Measurements from ENCODE around the gene ZG16.

ZG16 gene

DNA sequence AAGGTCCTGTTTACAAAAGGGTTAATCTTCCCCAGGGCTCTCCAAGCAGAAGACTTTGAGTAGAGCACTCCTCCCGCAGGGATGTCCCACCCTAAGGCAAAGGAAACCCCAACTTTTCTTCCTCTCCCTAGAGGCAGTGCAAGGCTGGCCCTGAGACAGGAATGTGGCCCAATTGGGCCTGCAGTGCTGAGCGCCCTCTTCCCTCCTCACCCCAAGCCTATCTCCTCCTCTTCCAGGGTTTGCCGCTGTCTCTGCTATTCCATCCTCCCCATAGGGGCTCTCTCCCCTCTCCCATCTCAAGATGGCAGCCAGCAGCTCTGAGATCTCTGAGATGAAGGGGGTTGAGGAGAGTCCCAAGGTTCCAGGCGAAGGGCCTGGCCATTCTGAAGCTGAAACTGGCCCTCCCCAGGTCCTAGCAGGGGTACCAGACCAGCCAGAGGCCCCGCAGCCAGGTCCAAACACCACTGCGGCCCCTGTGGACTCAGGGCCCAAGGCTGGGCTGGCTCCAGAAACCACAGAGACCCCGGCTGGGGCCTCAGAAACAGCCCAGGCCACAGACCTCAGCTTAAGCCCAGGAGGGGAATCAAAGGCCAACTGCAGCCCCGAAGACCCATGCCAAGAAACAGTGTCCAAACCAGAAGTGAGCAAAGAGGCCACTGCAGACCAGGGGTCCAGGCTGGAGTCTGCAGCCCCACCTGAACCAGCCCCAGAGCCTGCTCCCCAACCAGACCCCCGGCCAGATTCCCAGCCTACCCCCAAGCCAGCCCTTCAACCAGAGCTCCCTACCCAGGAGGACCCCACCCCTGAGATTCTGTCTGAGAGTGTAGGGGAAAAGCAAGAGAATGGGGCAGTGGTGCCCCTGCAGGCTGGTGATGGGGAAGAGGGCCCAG, 34.9 kb downstream of the ZG16 start:
- Histone ChIP-seq H3K4me3 (ENCODE audit: low read length) (peak overlapping the region; percentile 82), H3K9ac (ENCODE audit: low read length) (peak overlapping the region; percentile 88), H3K4me1 (ENCODE audit: control insufficient read depth, insufficient read depth, low read length) (peaks cover 32% of the 10 kb centered on the region), H3K9me3 (ENCODE audit: control insufficient read depth, low read length) (no peaks in the 10 kb centered on the region), H3K27me3 (replicated peaks; ENCODE audit: control insufficient read depth, insufficient read depth, low read length) (no peaks in the 10 kb centered on the region), H3K36me3 (ENCODE audit: control insufficient read depth, insufficient read depth, low read length, severe bottlenecking) (peaks cover 15% of the 10 kb centered on the region)
- DNase-seq (ENCODE audit: low read depth) = no peak

GRCh38 chr16:29813644-29814562, 35.8 kb downstream of the ZG16 start:
- Histone ChIP-seq H3K9ac (ENCODE audit: low read length) (no peak overlapping the region), H3K4me1 (ENCODE audit: control insufficient read depth, insufficient read depth, low read length) (peaks cover 25% of the 10 kb centered on the region), H3K9me3 (ENCODE audit: control insufficient read depth, low read length) (no peaks in the 10 kb centered on the region), H3K4me3 (ENCODE audit: low read length) (no peak overlapping the region), H3K27me3 (replicated peaks; ENCODE audit: control insufficient read depth, insufficient read depth, low read length) (no peaks in the 10 kb centered on the region), H3K36me3 (ENCODE audit: control insufficient read depth, insufficient read depth, low read length, severe bottlenecking) (peaks cover 15% of the 10 kb centered on the region)
- no peak for DNase-seq (ENCODE audit: low read depth)

GRCh38 chr16:29814592-29814991, 36.5 kb downstream of the ZG16 start:
- Histone ChIP-seq H3K9ac (ENCODE audit: low read length) (no peak overlapping the region), H3K27me3 (replicated peaks; ENCODE audit: control insufficient read depth, insufficient read depth, low read length) (no peaks in the 10 kb centered on the region), H3K9me3 (ENCODE audit: control insufficient read depth, low read length) (no peaks in the 10 kb centered on the region), H3K36me3 (ENCODE audit: control insufficient read depth, insufficient read depth, low read length, severe bottlenecking) (peaks cover 10% of the 10 kb centered on the region), H3K4me1 (ENCODE audit: control insufficient read depth, insufficient read depth, low read length) (peaks cover 25% of the 10 kb centered on the region), H3K4me3 (ENCODE audit: low read length) (no peak overlapping the region)
- DNase-seq (ENCODE audit: low read depth) = no peak

DNA sequence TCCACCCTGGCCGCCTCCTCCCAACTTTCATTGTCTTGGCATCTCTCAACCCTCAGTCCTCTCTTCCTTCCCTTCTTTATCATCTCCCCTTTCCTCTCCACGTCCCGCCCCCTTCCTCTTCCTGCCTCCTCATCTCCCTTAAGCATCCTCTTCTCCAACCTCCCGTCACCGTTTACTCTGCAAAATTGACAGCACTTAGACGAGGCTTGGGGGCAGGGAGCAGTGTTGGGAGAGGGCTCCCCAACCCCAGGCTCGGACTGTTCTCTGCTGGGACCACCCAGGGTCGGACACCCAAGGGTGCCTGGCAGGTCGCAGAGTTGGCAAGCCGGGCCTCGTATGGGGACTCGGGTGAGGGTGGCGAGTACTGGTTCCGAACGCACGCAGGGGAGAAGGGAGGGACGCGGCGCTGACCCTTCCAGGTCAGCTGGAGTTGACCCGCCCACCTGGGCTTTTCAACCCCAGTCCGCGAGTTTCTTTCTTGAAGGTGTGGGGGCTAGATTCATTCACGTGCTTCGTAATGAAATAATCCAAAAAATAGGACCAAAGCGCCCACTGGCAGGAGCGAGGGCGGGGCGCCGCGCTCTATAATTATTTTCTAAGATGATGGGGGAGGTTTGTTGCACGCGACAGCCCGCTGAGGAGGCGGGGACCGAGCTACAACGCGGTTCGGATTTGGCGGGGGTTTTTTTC, 37.1 kb downstream of the ZG16 start:
- Histone ChIP-seq H3K36me3 (ENCODE audit: control insufficient read depth, insufficient read depth, low read length, severe bottlenecking) (peaks cover 10% of the 10 kb centered on the region), H3K4me1 (ENCODE audit: control insufficient read depth, insufficient read depth, low read length) (peaks cover 30% of the 10 kb centered on the region), H3K9ac (ENCODE audit: low read length) (peak overlapping the region; percentile 91), H3K9me3 (ENCODE audit: control insufficient read depth, low read length) (no peaks in the 10 kb centered on the region), H3K4me3 (ENCODE audit: low read length) (peak overlapping the region; percentile 89), H3K27me3 (replicated peaks; ENCODE audit: control insufficient read depth, insufficient read depth, low read length) (no peaks in the 10 kb centered on the region)
- no peak for DNase-seq (ENCODE audit: low read depth)

DNA sequence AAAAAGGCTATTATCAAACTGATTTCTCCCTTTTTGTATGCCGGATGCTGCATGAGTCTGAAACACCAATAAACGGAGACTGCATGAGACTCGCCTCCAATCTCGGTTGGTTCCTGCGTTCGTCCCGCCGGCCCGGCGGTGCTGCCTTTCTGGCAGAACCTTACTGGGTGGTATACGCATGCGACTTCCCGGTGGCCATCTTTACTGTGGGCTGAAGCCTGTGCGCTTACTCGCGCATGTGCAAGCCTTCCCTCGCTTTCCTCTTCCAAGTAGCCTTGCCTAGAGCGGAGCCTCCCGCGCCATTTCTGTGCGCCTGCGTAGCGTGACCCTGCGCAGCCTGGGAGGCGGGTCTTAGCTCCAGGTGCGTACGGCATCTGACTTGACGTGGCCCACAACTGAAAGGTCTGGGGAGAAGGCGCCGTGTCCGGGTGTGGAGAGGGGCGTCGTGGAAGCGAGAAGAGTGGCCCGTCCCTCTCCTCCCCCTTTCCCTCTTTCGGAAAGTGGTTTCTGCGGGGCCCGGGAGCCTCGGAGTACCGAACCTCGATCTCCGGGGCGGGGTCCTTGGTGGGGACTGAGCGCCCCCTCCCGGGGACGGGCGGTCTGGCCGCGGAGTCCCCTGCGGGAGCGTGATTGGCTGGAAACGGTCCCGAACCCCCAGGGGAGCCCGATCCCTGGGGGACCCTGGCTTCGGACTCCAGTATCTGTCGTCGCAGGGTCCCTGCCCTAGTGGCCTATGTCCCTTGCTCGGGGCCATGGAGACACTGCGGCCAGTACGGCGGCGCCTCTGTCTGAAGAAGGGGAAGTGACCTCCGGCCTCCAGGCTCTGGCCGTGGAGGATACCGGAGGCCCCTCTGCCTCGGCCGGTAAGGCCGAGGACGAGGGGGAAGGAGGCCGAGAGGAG, 38.0 kb downstream of the ZG16 start, which contains the start of gene PAGR1:
Gene PAGR1, plus strand, starts transcription at position 360 of the 901 bp plus-strand sequence. Its CDS starts 374 bp downstream, at position 734.
- Histone ChIP-seq H3K4me3 (ENCODE audit: low read length) (peak within 1 kb of the TSS; percentile 89), H3K27me3 (replicated peaks; ENCODE audit: control insufficient read depth, insufficient read depth, low read length) (no peaks in the 10 kb centered on the region), H3K9me3 (ENCODE audit: control insufficient read depth, low read length) (no peaks in the 10 kb centered on the region), H3K36me3 (ENCODE audit: control insufficient read depth, insufficient read depth, low read length, severe bottlenecking) (peaks cover 4% of the 10 kb centered on the region), H3K4me1 (ENCODE audit: control insufficient read depth, insufficient read depth, low read length) (peaks cover 21% of the 10 kb centered on the region), H3K9ac (ENCODE audit: low read length) (peak within 1 kb of the TSS; percentile 91)
- peak; percentile 99 for DNase-seq (ENCODE audit: low read depth)

DNA sequence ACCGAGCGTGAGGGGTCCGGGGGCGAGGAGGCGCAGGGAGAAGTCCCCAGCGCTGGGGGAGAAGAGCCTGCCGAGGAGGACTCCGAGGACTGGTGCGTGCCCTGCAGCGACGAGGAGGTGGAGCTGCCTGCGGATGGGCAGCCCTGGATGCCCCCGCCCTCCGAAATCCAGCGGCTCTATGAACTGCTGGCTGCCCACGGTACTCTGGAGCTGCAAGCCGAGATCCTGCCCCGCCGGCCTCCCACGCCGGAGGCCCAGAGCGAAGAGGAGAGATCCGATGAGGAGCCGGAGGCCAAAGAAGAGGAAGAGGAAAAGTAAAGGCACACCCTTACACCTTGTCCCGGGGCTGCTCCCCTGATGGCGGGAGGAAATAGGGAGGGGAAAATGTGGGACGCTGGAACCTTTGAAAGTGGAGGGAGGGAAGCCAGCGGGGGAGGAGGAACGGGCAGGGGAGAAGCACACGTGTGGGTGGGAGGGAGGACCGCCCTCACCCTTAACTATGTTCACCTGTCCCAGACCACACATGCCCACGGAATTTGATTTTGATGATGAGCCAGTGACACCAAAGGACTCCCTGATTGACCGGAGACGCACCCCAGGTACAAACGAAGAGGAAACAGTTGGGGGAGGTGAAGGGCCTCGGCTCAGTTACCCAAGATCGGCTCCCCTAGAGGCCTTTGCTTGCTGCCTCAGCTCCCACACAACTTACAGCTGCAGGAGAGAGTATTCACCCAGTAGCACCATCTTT, 38.8 kb downstream of the ZG16 start:
- no peaks in the 10 kb centered on the region for H3K27me3 ChIP-seq (replicated peaks; ENCODE audit: control insufficient read depth, insufficient read depth, low read length)
- H3K9me3 ChIP-seq (ENCODE audit: control insufficient read depth, low read length) = no peaks in the 10 kb centered on the region
- DNase-seq (ENCODE audit: low read depth) = peak; percentile 80
- peaks cover 27% of the 10 kb centered on the region for H3K4me1 ChIP-seq (ENCODE audit: control insufficient read depth, insufficient read depth, low read length)
- H3K4me3 ChIP-seq (ENCODE audit: low read length) = peak overlapping the region; percentile 89
- H3K36me3 ChIP-seq (ENCODE audit: control insufficient read depth, insufficient read depth, low read length, severe bottlenecking) = peaks cover 4% of the 10 kb centered on the region
- peak overlapping the region; percentile 91 for H3K9ac ChIP-seq (ENCODE audit: low read length)

DNA sequence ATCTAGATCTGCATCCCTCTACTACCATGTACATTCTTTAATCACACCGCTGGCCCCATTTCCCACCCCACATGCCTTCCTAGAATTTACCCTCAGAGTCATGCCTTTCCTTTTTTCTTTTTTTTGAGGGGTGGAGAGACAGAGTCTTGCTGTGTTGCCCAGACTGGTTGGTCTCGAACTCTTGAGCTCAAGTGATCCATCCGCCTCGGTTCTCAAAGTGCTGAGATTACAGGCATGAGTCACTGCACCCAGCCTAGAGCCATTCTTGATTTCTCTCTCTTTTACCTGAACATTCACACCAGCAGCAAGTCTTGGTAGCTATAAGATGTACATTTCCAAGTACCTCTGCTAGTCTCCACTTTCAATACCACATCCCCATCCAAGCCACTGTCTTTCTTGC, 40.0 kb downstream of the ZG16 start:
- no peak for DNase-seq (ENCODE audit: low read depth)
- Histone ChIP-seq H3K27me3 (replicated peaks; ENCODE audit: control insufficient read depth, insufficient read depth, low read length) (no peaks in the 10 kb centered on the region), H3K4me1 (ENCODE audit: control insufficient read depth, insufficient read depth, low read length) (peaks cover 36% of the 10 kb centered on the region), H3K36me3 (ENCODE audit: control insufficient read depth, insufficient read depth, low read length, severe bottlenecking) (peaks cover 4% of the 10 kb centered on the region), H3K9ac (ENCODE audit: low read length) (no peak overlapping the region), H3K4me3 (ENCODE audit: low read length) (no peak overlapping the region), H3K9me3 (ENCODE audit: control insufficient read depth, low read length) (no peaks in the 10 kb centered on the region)

DNA sequence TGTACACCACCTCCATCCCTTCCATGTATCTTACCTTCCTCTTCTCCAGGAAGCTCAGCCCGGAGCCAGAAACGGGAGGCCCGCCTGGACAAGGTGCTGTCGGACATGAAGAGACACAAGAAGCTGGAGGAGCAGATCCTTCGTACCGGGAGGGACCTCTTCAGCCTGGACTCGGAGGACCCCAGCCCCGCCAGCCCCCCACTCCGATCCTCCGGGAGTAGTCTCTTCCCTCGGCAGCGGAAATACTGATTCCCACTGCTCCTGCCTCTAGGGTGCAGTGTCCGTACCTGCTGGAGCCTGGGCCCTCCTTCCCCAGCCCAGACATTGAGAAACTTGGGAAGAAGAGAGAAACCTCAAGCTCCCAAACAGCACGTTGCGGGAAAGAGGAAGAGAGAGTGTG, 41.5 kb downstream of the ZG16 start:
- Histone ChIP-seq H3K9ac (ENCODE audit: low read length) (peak overlapping the region; percentile 97), H3K27me3 (replicated peaks; ENCODE audit: control insufficient read depth, insufficient read depth, low read length) (no peaks in the 10 kb centered on the region), H3K4me3 (ENCODE audit: low read length) (peak overlapping the region; percentile 96), H3K9me3 (ENCODE audit: control insufficient read depth, low read length) (no peaks in the 10 kb centered on the region), H3K36me3 (ENCODE audit: control insufficient read depth, insufficient read depth, low read length, severe bottlenecking) (peaks cover 4% of the 10 kb centered on the region), H3K4me1 (ENCODE audit: control insufficient read depth, insufficient read depth, low read length) (peaks cover 47% of the 10 kb centered on the region)
- DNase-seq (ENCODE audit: low read depth) = no peak

DNA sequence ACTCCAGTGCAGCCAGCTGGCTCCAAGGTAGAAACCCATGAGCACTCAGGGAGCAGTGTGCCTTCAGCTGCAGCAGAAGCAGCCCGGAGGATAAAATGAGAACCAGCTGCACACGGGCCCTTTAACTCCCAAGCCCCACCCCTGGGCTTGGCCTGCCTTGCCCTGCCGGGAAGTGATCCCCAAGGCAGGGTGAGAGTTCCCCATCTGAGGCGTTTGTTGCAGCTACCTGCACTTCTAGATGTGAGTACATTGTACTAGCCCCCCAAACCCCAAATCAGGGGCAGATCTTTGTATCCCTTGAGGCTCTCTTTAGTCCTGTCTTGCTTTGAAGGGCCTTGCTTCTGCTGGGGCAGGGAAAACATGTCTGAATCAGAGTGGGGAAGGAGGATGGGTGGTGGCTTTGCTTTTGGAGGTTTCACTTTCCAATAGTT, 42.2 kb downstream of the ZG16 start, which contains the start of gene MVP:
Gene MVP, plus strand, starts transcription at position 192 of the 431 bp plus-strand sequence. CDS start 10,088 bp downstream, outside the sequence.
- Histone ChIP-seq H3K27me3 (replicated peaks; ENCODE audit: control insufficient read depth, insufficient read depth, low read length) (no peaks in the 10 kb centered on the region), H3K4me3 (ENCODE audit: low read length) (peak within 1 kb of the TSS; percentile 96), H3K9ac (ENCODE audit: low read length) (peak within 1 kb of the TSS; percentile 97), H3K36me3 (ENCODE audit: control insufficient read depth, insufficient read depth, low read length, severe bottlenecking) (peaks cover 4% of the 10 kb centered on the region), H3K9me3 (ENCODE audit: control insufficient read depth, low read length) (no peaks in the 10 kb centered on the region), H3K4me1 (ENCODE audit: control insufficient read depth, insufficient read depth, low read length) (peaks cover 52% of the 10 kb centered on the region)
- DNase-seq (ENCODE audit: low read depth) = peak; percentile 84
